ENCODE data around the gene LTF. TPM values are rescaled to one million over a fixed set of nuclear protein-coding genes. Genes with fewer than 3 reads are reported as not detected.

LTF gene
- total RNA-seq, 2 experiments from 2014 or later: not detected

DNA sequence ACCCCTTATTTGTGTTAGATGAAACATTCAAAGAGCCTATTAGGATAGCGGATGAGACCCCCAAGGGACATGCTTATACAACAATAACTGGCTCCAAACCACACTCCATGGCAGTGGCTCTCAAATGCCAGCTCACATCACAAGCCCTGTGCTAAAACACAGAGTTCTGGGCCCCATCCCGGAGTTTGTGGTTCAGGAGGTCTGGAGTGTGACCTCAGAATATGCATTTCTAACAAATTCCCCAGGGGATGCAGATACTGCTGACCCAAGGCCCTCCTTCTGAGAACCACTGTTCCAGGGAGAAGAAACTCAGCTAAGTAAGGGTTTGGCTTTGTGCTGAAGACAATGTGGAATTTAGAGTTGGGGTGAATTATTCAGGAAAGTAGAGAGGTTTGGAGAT is 54.0 kb downstream of the LTF start:
- intact Hi-C loops (cut with DNase I, micrococcal nuclease): no loop called here
- Histone ChIP-seq H3K4me3 (ENCODE audit: low read length) (no peak overlapping the region), H3K36me3 (ENCODE audit: insufficient read depth, low read length) (no peaks in the 10 kb centered on the region), H3K27ac (ENCODE audit: low read depth in 1 of 2, low read length in 2 of 2) (no peak overlapping the region), H3K27me3 (ENCODE audit: control insufficient read depth in 1 of 2, insufficient read depth in 2 of 2, low read length in 2 of 2) (no peaks in the 10 kb centered on the region), H3K4me1 (ENCODE audit: insufficient read depth, low read length) (peaks cover 20% of the 10 kb centered on the region), H3K9me3 (ENCODE audit: control insufficient read depth in 1 of 2, insufficient read depth in 1 of 2, low read length in 2 of 2) (no peaks in the 10 kb centered on the region)
- Mint-ChIP-seq H3K27me3 (no peaks in the 10 kb centered on the region), H3K9me3 (no peaks in the 10 kb centered on the region), H3K27ac (no peak overlapping the region), H3K36me3 (ENCODE audit: low read depth) (no peaks in the 10 kb centered on the region), H3K4me1 (ENCODE audit: low read depth) (peaks cover 31% of the 10 kb centered on the region), H3K4me3 (no peak overlapping the region)
- ATAC-seq (ENCODE audit: poor library complexity) (no peak), DNase-seq (no peak)
- no peak for TF ChIP-seq CTCF (IDR thresholded peaks at IDR 0.05)
- CTCF ChIA-PET: no interaction called here
- POLR2A ChIA-PET: no interaction called here

DNA sequence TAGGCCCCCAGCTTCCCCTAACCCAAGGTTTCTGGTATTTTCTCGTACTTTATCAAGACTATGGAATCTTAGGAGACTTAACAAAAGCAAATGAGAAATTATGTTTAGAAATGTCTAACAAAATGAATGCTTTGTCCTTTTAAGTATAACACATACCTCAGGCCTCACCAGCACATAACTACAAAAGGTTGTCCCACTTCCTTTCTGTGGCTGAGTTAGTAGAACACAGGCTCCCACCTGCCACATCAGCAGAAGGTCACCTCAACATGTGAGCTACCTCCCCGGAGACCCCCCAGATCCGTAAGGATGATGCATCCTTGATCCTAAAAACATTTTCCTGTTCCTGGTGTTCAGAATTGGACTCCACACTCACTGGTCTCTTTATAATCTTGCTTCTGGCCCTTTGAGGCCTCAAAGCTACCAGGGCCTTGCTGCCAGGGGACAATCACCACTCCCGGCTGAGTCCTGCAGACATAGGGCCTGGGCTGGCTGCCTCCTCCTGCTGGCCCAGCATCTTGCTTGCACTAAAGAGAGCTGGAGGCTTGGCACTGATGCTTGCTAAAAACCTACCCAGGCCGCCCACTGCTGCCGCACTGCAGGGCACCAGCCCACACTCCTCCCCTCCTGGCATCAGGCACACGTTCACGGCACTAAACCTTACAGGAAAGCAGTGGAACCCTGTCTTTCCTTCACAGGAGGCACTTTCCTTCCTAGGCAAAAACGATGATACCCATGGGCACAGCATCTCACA is 54.8 kb downstream of the LTF start:
- Mint-ChIP-seq H3K4me3 (no peak overlapping the region), H3K4me1 (ENCODE audit: low read depth) (peaks cover 31% of the 10 kb centered on the region), H3K27me3 (no peaks in the 10 kb centered on the region), H3K9me3 (no peaks in the 10 kb centered on the region), H3K36me3 (ENCODE audit: low read depth) (no peaks in the 10 kb centered on the region), H3K27ac (no peak overlapping the region)
- ChIA-PET POLR2A (no interaction called here), CTCF (interaction anchor here (1.0 kb wide), 1 partner anchor 219 kb away, joined by 3 read pairs; no protein-coding TSS in a partner anchor)
- H3K9me3 ChIP-seq (ENCODE audit: control insufficient read depth in 1 of 2, insufficient read depth in 1 of 2, low read length in 2 of 2): no peaks in the 10 kb centered on the region
- no peak overlapping the region for H3K4me3 ChIP-seq (ENCODE audit: low read length)
- ATAC-seq (ENCODE audit: poor library complexity) (no peak), DNase-seq (no peak)
- no peaks in the 10 kb centered on the region for H3K36me3 ChIP-seq (ENCODE audit: insufficient read depth, low read length)
- H3K27ac ChIP-seq (ENCODE audit: low read depth in 1 of 2, low read length in 2 of 2): no peak overlapping the region
- TF ChIP-seq CTCF (IDR thresholded peaks at IDR 0.05): no peak
- H3K4me1 ChIP-seq (ENCODE audit: insufficient read depth, low read length): peaks cover 22% of the 10 kb centered on the region
- no peaks in the 10 kb centered on the region for H3K27me3 ChIP-seq (ENCODE audit: control insufficient read depth in 1 of 2, insufficient read depth in 2 of 2, low read length in 2 of 2)
- intact Hi-C loops (cut with DNase I, micrococcal nuclease): no loop called here

DNA sequence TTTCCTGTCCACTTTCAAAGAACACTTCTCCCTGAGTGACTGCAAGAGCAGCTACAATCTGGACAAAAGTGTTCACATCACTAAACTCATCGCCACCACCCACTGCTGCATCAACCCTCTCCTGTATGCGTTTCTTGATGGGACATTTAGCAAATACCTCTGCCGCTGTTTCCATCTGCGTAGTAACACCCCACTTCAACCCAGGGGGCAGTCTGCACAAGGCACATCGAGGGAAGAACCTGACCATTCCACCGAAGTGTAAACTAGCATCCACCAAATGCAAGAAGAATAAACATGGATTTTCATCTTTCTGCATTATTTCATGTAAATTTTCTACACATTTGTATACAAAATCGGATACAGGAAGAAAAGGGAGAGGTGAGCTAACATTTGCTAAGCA is 55.9 kb downstream of the LTF start:
- no peaks in the 10 kb centered on the region for H3K27me3 Mint-ChIP-seq
- no peak overlapping the region for H3K27ac Mint-ChIP-seq
- Histone ChIP-seq H3K4me3 (ENCODE audit: low read length) (no peak overlapping the region), H3K27me3 (ENCODE audit: control insufficient read depth in 1 of 2, insufficient read depth in 2 of 2, low read length in 2 of 2) (no peaks in the 10 kb centered on the region), H3K27ac (ENCODE audit: low read depth in 1 of 2, low read length in 2 of 2) (no peak overlapping the region), H3K9me3 (ENCODE audit: control insufficient read depth in 1 of 2, insufficient read depth in 1 of 2, low read length in 2 of 2) (no peaks in the 10 kb centered on the region), H3K36me3 (ENCODE audit: insufficient read depth, low read length) (no peaks in the 10 kb centered on the region), H3K4me1 (ENCODE audit: insufficient read depth, low read length) (peaks cover 22% of the 10 kb centered on the region)
- ATAC-seq (ENCODE audit: poor library complexity) (no peak), DNase-seq (no peak)
- H3K36me3 Mint-ChIP-seq (ENCODE audit: low read depth): no peaks in the 10 kb centered on the region
- TF ChIP-seq CTCF (IDR thresholded peaks at IDR 0.05): no peak
- no peaks in the 10 kb centered on the region for H3K9me3 Mint-ChIP-seq
- POLR2A ChIA-PET: no interaction called here
- CTCF ChIA-PET: interaction anchor here (1.0 kb wide), 1 partner anchor 220 kb away, joined by 3 read pairs; no protein-coding TSS in a partner anchor
- no peak overlapping the region for H3K4me3 Mint-ChIP-seq
- intact Hi-C loops (cut with DNase I, micrococcal nuclease): no loop called here
- peaks cover 31% of the 10 kb centered on the region for H3K4me1 Mint-ChIP-seq (ENCODE audit: low read depth)
